GM12872 (cell line): Measurements from ENCODE around the gene SMURF1.

Experiments
- CTCF ChIP-seq: IDR thresholded peaks from 3 replicates; pipeline ENCODE4 v1.5.1; 2011; ENCODE audit warnings: low read depth, mild to moderate bottlenecking, low read length, moderate library complexity; ENCODE audit not compliant: insufficient read depth

Gene SMURF1

GRCh38 chr7:98991141-98991540 is 152.8 kb downstream of the SMURF1 start:
- no peak for TF ChIP-seq CTCF

- no peak for TF ChIP-seq CTCF
These were observed 153.6 kb downstream of the SMURF1 start for GRCh38 chr7:98990356-98990755.

- TF ChIP-seq CTCF: no peak
These were observed 155.3 kb downstream of the SMURF1 start for GRCh38 chr7:98988641-98989040.

- TF ChIP-seq CTCF: no peak
These were observed 158.0 kb downstream of the SMURF1 start for GRCh38 chr7:98985945-98986344.

GRCh38 chr7:98985406-98985805 is 158.5 kb downstream of the SMURF1 start:
- no peak for TF ChIP-seq CTCF

GRCh38 chr7:98984126-98984525 is 159.8 kb downstream of the SMURF1 start:
- no peak for TF ChIP-seq CTCF

GRCh38 chr7:98982686-98983085 is 161.2 kb downstream of the SMURF1 start:
- no peak for TF ChIP-seq CTCF

- no peak for TF ChIP-seq CTCF
These were observed 162.2 kb downstream of the SMURF1 start for GRCh38 chr7:98981701-98982100.
